ENCODE measurements around the gene IGFBP2.

Gene IGFBP2

GRCh38 chr2:216636551-216637450 is 3.6 kb downstream of the IGFBP2 start:
- in situ Hi-C loops (cut with MboI; ENCODE audit: low sequenced_read_pairs), result no loop called here

GRCh38 chr2:216637472-216637871 is 4.3 kb downstream of the IGFBP2 start:
- in situ Hi-C loops (cut with MboI; ENCODE audit: low sequenced_read_pairs), result no loop called here

- in situ Hi-C loops (cut with MboI; ENCODE audit: low sequenced_read_pairs), result no loop called here
Measured at GRCh38 chr2:216643986-216644659, 10.9 kb downstream of the IGFBP2 start.

GRCh38 chr2:216644842-216645635 is 11.8 kb downstream of the IGFBP2 start:
- in situ Hi-C loops (cut with MboI; ENCODE audit: low sequenced_read_pairs), result no loop called here

- in situ Hi-C loops (cut with MboI; ENCODE audit: low sequenced_read_pairs), result no loop called here
Measured at GRCh38 chr2:216645636-216645950, 12.4 kb downstream of the IGFBP2 start.

- in situ Hi-C loops (cut with MboI; ENCODE audit: low sequenced_read_pairs), result no loop called here
Measured at GRCh38 chr2:216646116-216646515, 12.9 kb downstream of the IGFBP2 start.

GRCh38 chr2:216648105-216648504 is 14.9 kb downstream of the IGFBP2 start:
- in situ Hi-C loops (cut with MboI; ENCODE audit: low sequenced_read_pairs), result no loop called here

- in situ Hi-C loops (cut with MboI; ENCODE audit: low sequenced_read_pairs), result no loop called here
Measured at GRCh38 chr2:216649574-216649973, 16.4 kb downstream of the IGFBP2 start.

GRCh38 chr2:216650626-216651257 is 17.5 kb downstream of the IGFBP2 start:
- in situ Hi-C loops (cut with MboI; ENCODE audit: low sequenced_read_pairs), result loop anchor here (10.0 kb wide), 1 partner anchor 616 kb away; no protein-coding TSS in a partner anchor

GRCh38 chr2:216651351-216651881 is 18.2 kb downstream of the IGFBP2 start:
- in situ Hi-C loops (cut with MboI; ENCODE audit: low sequenced_read_pairs), result loop anchor here (10.0 kb wide), 1 partner anchor 617 kb away; no protein-coding TSS in a partner anchor

- in situ Hi-C loops (cut with MboI; ENCODE audit: low sequenced_read_pairs), result loop anchor here (10.0 kb wide), 1 partner anchor 618 kb away; no protein-coding TSS in a partner anchor
Measured at GRCh38 chr2:216652566-216652965, 19.3 kb downstream of the IGFBP2 start.

GRCh38 chr2:216653093-216653799 is 20.0 kb downstream of the IGFBP2 start:
- in situ Hi-C loops (cut with MboI; ENCODE audit: low sequenced_read_pairs), result loop anchor here (10.0 kb wide), 1 partner anchor 618 kb away; no protein-coding TSS in a partner anchor

- in situ Hi-C loops (cut with MboI; ENCODE audit: low sequenced_read_pairs), result loop anchor here (10.0 kb wide), 1 partner anchor 619 kb away; no protein-coding TSS in a partner anchor
Measured at GRCh38 chr2:216653931-216654365, 20.7 kb downstream of the IGFBP2 start.

- in situ Hi-C loops (cut with MboI; ENCODE audit: low sequenced_read_pairs), result loop anchor here (10.0 kb wide), 1 partner anchor 620 kb away; no protein-coding TSS in a partner anchor
Measured at GRCh38 chr2:216654528-216655052, 21.4 kb downstream of the IGFBP2 start.

- in situ Hi-C loops (cut with MboI; ENCODE audit: low sequenced_read_pairs), result loop anchor here (10.0 kb wide), 1 partner anchor 622 kb away; no protein-coding TSS in a partner anchor
Measured at GRCh38 chr2:216657086-216657855, 24.1 kb downstream of the IGFBP2 start.

- in situ Hi-C loops (cut with MboI; ENCODE audit: low sequenced_read_pairs), result loop anchor here (10.0 kb wide), 1 partner anchor 623 kb away; no protein-coding TSS in a partner anchor
Measured at GRCh38 chr2:216657980-216658379, 24.8 kb downstream of the IGFBP2 start.

- in situ Hi-C loops (cut with MboI; ENCODE audit: low sequenced_read_pairs), result loop anchor here (10.0 kb wide), 1 partner anchor 624 kb away; no protein-coding TSS in a partner anchor
Measured at GRCh38 chr2:216658757-216659156, 25.5 kb downstream of the IGFBP2 start.

GRCh38 chr2:216659276-216659675 is 26.1 kb downstream of the IGFBP2 start:
- in situ Hi-C loops (cut with MboI; ENCODE audit: low sequenced_read_pairs), result loop anchor here (10.0 kb wide), 1 partner anchor 624 kb away; no protein-coding TSS in a partner anchor
